Endodermal cell (in vitro differentiated cells): ENCODE results near the gene C6orf62. TPM values are rescaled to one million over a fixed set of nuclear protein-coding genes. Genes with fewer than 3 reads are reported as not detected.
"Not testable (repeated sequence)": the region's sequence is repeated elsewhere in the genome, so short reads cannot be mapped to it uniquely, and the experiment has no call there.

Experiments used
- DNase-seq: peaks from one replicate; pipeline ENCODE4 v3.0.0-alpha.2; 2017
- H3K27ac ChIP-seq: 2 replicates; pipeline ENCODE4 v1.5.1; 2013; ENCODE audit warnings: mild to moderate bottlenecking, low read depth, low read length, moderate library complexity
- H3K27me3 ChIP-seq: 2 replicates; pipeline ENCODE4 v1.6.1; 2013; ENCODE audit warnings: mild to moderate bottlenecking, low read length, moderate library complexity; ENCODE audit not compliant: insufficient read depth, control insufficient read depth, poor library complexity, severe bottlenecking
- H3K36me3 ChIP-seq: 2 replicates; pipeline ENCODE4 v1.7.0; 2013; ENCODE audit warnings: mild to moderate bottlenecking, low read length, moderate library complexity; ENCODE audit not compliant: control insufficient read depth, insufficient read depth
- H3K4me1 ChIP-seq: one replicate; pipeline ENCODE4 v1.7.0; 2013; ENCODE audit warnings: low read length; ENCODE audit not compliant: control insufficient read depth, insufficient read depth
- H3K4me3 ChIP-seq: 2 replicates; pipeline ENCODE4 v1.5.1; 2013; ENCODE audit warnings: mild to moderate bottlenecking, low read length, moderate library complexity
- H3K9ac ChIP-seq: 2 replicates; pipeline ENCODE4 v1.6.1; 2013; ENCODE audit warnings: mild to moderate bottlenecking, low read length, moderate library complexity; ENCODE audit not compliant: poor library complexity, severe bottlenecking; ENCODE audit errors: extremely low read depth
- H3K9me3 ChIP-seq: 2 replicates; pipeline ENCODE4 v1.6.1; 2013; ENCODE audit warnings: mild to moderate bottlenecking, low read length, moderate library complexity; ENCODE audit not compliant: control insufficient read depth
- H3K27ac Mint-ChIP-seq: 2 replicates; pipeline ENCODE4 v1.8.0; 2020; ENCODE audit warnings: mixed read lengths
- H3K27me3 Mint-ChIP-seq: 2 replicates; pipeline ENCODE4 v1.8.0; 2021; ENCODE audit warnings: mild to moderate bottlenecking, mixed read lengths; ENCODE audit not compliant: insufficient read depth
- H3K36me3 Mint-ChIP-seq: 2 replicates; pipeline ENCODE4 v1.8.0; 2020; ENCODE audit warnings: low read depth, mixed read lengths
- H3K4me1 Mint-ChIP-seq: 2 replicates; pipeline ENCODE4 v1.8.0; 2020; ENCODE audit warnings: mixed read lengths
- H3K4me3 Mint-ChIP-seq: 2 replicates; pipeline ENCODE4 v1.8.0; 2020; ENCODE audit warnings: mild to moderate bottlenecking, moderate library complexity, mixed read lengths
- H3K9me3 Mint-ChIP-seq: 2 replicates; pipeline ENCODE4 v1.8.0; 2020; ENCODE audit warnings: mild to moderate bottlenecking, mixed read lengths
- WGBS, 2 experiments: methylation state at CpG; one replicate each; pipeline versions ENCODE4 v1.1.5 to v1.1.7; 2013; ENCODE audit warnings: missing lambda C conversion rate in 2 of 2, mixed read lengths in 1 of 2; ENCODE audit not compliant: insufficient coverage in 1 of 2, insufficient read length in 1 of 2; 5-methylcytosine and 5-hydroxymethylcytosine counted together
- total RNA-seq, 2 donors: library from RNA; stranded (reverse); fragmentation: NEBNext Ultra II Directional in 1 of 2; extraction: Animal tissue kit (Norgen Biotek cat#: 25700) in 1 of 2; gene quantifications; 2 replicates in 1 of 2; 3 replicates in 1 of 2; pipeline ENCODE4 v1.2.1, GENCODE V29; 2021
- TF ChIP-seq, protein P1 (sequence below): fragments of 200-600 bp; sonication (generic); conservative IDR thresholded peaks from 2 replicates; pipeline ENCODE4 v1.5.0; 2021; ENCODE audit warnings: antibody characterized with exemption, mild to moderate bottlenecking

Gene C6orf62
- total RNA-seq, 2 donors from 2014 or later, result 106 to 120 TPM

DNA sequence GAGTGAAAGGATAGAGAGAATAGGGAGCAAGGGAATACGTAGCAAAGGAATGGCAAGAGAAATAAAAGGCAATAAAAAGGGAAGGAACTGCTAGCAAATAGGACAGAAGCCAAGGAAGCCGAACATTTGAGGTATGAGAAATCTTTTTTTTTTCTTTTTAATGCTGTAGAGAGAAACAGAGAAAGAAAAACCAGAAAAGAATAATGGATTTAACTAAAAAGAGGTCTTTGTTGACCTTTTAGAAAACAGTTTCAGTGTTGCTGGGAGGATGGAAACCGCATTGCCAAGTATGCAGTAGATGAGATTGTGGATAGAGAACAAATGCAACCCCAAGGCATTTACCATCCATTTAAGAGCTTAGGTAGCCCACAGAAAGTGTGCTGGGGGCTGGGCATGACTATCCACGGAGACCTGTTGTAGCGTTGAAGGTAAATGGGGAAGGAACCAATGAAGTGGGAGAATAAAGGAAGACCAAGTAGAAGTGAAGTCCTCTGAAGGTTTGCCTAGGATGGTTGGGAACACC, 23.3 kb upstream of the C6orf62 start:
- no peaks in the 10 kb centered on the region for H3K36me3 Mint-ChIP-seq
- no peak overlapping the region for H3K27ac ChIP-seq
- TF ChIP-seq, protein P1, sequence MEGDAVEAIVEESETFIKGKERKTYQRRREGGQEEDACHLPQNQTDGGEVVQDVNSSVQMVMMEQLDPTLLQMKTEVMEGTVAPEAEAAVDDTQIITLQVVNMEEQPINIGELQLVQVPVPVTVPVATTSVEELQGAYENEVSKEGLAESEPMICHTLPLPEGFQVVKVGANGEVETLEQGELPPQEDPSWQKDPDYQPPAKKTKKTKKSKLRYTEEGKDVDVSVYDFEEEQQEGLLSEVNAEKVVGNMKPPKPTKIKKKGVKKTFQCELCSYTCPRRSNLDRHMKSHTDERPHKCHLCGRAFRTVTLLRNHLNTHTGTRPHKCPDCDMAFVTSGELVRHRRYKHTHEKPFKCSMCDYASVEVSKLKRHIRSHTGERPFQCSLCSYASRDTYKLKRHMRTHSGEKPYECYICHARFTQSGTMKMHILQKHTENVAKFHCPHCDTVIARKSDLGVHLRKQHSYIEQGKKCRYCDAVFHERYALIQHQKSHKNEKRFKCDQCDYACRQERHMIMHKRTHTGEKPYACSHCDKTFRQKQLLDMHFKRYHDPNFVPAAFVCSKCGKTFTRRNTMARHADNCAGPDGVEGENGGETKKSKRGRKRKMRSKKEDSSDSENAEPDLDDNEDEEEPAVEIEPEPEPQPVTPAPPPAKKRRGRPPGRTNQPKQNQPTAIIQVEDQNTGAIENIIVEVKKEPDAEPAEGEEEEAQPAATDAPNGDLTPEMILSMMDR, result no peak
- H3K4me3 Mint-ChIP-seq, result no peak overlapping the region
- no peaks in the 10 kb centered on the region for H3K27me3 Mint-ChIP-seq
- no peaks in the 10 kb centered on the region for H3K9me3 ChIP-seq
- H3K27me3 ChIP-seq, result no peaks in the 10 kb centered on the region
- H3K27ac Mint-ChIP-seq, result no peak overlapping the region
- no peak for DNase-seq
- H3K36me3 ChIP-seq, result no peaks in the 10 kb centered on the region
- H3K4me1 Mint-ChIP-seq, result no peaks in the 10 kb centered on the region
- H3K4me3 ChIP-seq, result no peak overlapping the region
- no peaks in the 10 kb centered on the region for H3K9me3 Mint-ChIP-seq
- WGBS, 2 experiments, result 91 to 92% methylated on average over 4 to 5 of the region's 5 CpGs
- H3K9ac ChIP-seq, result no peak overlapping the region
- H3K4me1 ChIP-seq, result no peaks in the 10 kb centered on the region

DNA sequence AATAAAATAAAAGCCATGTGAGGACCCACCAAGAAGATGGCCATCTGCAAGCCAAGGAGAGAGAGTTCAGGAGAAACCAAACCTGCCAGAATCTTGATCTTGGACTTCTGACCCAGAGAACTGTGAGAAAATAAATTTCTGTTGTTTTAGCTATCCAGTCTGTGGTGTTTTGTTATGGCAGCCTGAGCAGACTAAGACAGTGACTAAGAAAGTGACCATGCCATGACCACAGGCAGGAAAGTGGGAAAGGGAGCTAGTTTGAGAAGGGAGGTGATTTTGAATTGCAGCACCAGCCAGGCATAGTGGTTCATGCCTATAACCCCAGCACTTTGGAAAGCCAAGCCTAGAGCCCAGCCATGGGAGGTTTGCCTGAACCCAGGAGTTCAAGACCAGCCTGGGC, 21.9 kb upstream of the C6orf62 start:
- H3K4me3 ChIP-seq, result no peak overlapping the region
- H3K36me3 Mint-ChIP-seq, result no peaks in the 10 kb centered on the region
- H3K36me3 ChIP-seq, result no peaks in the 10 kb centered on the region
- no peaks in the 10 kb centered on the region for H3K27me3 ChIP-seq
- H3K9ac ChIP-seq, result no peak overlapping the region
- H3K4me1 Mint-ChIP-seq, result no peaks in the 10 kb centered on the region
- H3K27me3 Mint-ChIP-seq, result no peaks in the 10 kb centered on the region
- H3K9me3 Mint-ChIP-seq, result no peaks in the 10 kb centered on the region
- no peaks in the 10 kb centered on the region for H3K4me1 ChIP-seq
- no peak overlapping the region for H3K4me3 Mint-ChIP-seq
- H3K27ac ChIP-seq, result no peak overlapping the region
- DNase-seq, result no peak
- H3K27ac Mint-ChIP-seq, result no peak overlapping the region
- H3K9me3 ChIP-seq, result no peaks in the 10 kb centered on the region
- TF ChIP-seq, protein P1, result no peak

DNA sequence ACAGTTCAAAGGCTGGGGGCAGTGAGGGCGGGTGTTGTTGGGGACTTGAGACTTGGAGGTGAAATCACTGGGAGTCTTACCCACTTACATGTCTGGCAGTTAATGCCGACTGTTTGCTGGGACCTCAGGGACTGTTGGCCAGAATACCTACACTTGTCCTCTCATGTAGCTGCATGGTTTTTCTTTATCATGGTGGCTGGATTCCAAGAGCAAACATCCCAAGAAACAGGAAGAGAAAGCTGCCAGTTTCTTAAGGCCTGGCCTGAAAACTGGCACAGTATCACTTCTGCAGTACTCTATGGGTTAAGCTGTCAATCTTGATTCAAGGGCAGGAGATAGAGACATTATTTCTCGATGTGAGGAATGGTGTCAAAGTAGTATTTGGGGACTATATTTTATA, 19.8 kb upstream of the C6orf62 start:
- no peaks in the 10 kb centered on the region for H3K9me3 ChIP-seq
- Mint-ChIP-seq H3K27me3 (peaks cover 4% of the 10 kb centered on the region), H3K9me3 (no peaks in the 10 kb centered on the region), H3K4me1 (no peaks in the 10 kb centered on the region), H3K36me3 (no peaks in the 10 kb centered on the region), H3K4me3 (no peak overlapping the region), H3K27ac (no peak overlapping the region)
- no peak overlapping the region for H3K4me3 ChIP-seq
- no peak overlapping the region for H3K9ac ChIP-seq
- H3K27me3 ChIP-seq, result no peaks in the 10 kb centered on the region
- no peak overlapping the region for H3K27ac ChIP-seq
- WGBS, 2 experiments, result 82 to 91% methylated on average over 3 of the region's 3 CpGs
- no peaks in the 10 kb centered on the region for H3K36me3 ChIP-seq
- TF ChIP-seq, protein P1, result no peak
- DNase-seq, result no peak
- no peaks in the 10 kb centered on the region for H3K4me1 ChIP-seq

DNA sequence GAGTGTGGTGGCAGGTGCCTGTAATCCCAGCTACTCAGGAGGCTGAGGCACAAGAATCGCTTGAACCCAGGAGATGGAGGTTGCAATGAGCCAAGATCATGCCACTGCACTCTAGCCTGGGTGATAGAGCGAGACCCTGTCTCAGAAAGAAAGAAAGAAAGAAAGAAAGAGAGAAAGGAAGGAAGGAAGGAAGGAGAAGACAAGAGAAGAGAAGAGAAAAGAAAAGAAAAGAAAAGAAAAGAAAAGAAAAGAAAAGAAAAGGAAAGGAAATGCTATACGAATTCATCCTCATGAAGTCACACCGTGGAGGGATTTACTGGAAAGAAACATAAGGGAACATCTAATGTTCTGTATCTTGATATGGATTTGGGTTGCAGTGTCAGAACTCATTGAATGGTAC, 15.8 kb upstream of the C6orf62 start:
- not testable (repeated sequence) for H3K27me3 Mint-ChIP-seq, H3K4me3 Mint-ChIP-seq, H3K27me3 ChIP-seq, H3K9ac ChIP-seq, H3K36me3 ChIP-seq, H3K27ac ChIP-seq, H3K27ac Mint-ChIP-seq, H3K36me3 Mint-ChIP-seq, DNase-seq, H3K4me1 ChIP-seq, H3K4me3 ChIP-seq, H3K4me1 Mint-ChIP-seq
- 94 to 95% methylated on average over 4 of the region's 4 CpGs for WGBS, 2 experiments
- H3K9me3 Mint-ChIP-seq, result peaks cover 32% of the 10 kb centered on the region
- H3K9me3 ChIP-seq, result peaks cover 27% of the 10 kb centered on the region
